ENCODE data around the gene VCL.

DNA sequence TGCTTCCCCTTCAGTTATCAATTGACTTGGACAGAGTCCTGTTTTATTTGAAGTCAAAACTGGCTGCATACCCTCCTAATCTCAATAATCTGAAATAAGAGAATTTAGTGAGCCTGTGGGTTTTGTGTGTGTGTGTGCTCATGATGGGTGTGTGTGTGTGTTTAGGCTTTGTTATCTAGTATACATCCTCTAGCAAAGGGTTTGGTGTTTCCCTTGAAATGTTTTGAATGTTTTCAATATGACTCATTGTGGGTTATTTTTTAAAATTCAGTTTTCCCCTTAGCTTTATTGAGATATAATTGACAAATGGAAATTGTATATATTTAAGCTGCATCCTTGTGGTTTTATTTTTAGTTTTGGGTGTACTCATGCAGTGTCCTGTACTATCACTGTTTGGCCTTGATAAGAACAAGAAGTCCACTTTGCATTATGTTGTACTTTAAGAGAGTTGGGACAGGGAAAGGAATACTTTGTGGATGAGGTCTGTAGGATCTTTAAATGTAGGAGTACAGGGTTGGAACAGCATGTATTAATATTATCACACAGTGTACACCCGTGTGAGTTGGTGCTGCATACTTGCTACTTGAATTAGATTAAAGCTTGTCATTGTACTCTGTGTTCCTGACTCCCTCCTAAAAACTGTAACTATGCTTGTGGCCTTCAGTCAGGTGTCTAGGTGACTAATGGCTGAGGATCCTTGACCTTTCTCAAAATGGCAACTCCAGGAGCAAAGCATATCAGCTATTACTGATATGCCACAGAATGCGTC, 58.3 kb downstream of the VCL start:
- TF ChIP-seq, protein P1, sequence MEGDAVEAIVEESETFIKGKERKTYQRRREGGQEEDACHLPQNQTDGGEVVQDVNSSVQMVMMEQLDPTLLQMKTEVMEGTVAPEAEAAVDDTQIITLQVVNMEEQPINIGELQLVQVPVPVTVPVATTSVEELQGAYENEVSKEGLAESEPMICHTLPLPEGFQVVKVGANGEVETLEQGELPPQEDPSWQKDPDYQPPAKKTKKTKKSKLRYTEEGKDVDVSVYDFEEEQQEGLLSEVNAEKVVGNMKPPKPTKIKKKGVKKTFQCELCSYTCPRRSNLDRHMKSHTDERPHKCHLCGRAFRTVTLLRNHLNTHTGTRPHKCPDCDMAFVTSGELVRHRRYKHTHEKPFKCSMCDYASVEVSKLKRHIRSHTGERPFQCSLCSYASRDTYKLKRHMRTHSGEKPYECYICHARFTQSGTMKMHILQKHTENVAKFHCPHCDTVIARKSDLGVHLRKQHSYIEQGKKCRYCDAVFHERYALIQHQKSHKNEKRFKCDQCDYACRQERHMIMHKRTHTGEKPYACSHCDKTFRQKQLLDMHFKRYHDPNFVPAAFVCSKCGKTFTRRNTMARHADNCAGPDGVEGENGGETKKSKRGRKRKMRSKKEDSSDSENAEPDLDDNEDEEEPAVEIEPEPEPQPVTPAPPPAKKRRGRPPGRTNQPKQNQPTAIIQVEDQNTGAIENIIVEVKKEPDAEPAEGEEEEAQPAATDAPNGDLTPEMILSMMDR (IDR thresholded peaks at IDR 0.05; ENCODE audit: insufficient read depth, low read length): no peak
- TF ChIP-seq POLR2AphosphoS5 (IDR thresholded peaks at IDR 0.05; ENCODE audit: low read depth): no peak
- TF ChIP-seq, protein P2, sequence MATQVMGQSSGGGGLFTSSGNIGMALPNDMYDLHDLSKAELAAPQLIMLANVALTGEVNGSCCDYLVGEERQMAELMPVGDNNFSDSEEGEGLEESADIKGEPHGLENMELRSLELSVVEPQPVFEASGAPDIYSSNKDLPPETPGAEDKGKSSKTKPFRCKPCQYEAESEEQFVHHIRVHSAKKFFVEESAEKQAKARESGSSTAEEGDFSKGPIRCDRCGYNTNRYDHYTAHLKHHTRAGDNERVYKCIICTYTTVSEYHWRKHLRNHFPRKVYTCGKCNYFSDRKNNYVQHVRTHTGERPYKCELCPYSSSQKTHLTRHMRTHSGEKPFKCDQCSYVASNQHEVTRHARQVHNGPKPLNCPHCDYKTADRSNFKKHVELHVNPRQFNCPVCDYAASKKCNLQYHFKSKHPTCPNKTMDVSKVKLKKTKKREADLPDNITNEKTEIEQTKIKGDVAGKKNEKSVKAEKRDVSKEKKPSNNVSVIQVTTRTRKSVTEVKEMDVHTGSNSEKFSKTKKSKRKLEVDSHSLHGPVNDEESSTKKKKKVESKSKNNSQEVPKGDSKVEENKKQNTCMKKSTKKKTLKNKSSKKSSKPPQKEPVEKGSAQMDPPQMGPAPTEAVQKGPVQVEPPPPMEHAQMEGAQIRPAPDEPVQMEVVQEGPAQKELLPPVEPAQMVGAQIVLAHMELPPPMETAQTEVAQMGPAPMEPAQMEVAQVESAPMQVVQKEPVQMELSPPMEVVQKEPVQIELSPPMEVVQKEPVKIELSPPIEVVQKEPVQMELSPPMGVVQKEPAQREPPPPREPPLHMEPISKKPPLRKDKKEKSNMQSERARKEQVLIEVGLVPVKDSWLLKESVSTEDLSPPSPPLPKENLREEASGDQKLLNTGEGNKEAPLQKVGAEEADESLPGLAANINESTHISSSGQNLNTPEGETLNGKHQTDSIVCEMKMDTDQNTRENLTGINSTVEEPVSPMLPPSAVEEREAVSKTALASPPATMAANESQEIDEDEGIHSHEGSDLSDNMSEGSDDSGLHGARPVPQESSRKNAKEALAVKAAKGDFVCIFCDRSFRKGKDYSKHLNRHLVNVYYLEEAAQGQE (IDR thresholded peaks at IDR 0.05; ENCODE audit: insufficient replicate concordance, low read depth): no peak
- TF ChIP-seq GABPA (IDR thresholded peaks at IDR 0.05; ENCODE audit: low read depth): no peak
- TF ChIP-seq SPI1 (IDR thresholded peaks at IDR 0.05; ENCODE audit: borderline replicate concordance, low read depth): no peak

Data from HL-60 (cell line).